Cerebellar cortex (tissue), 1 donor: Measurements from ENCODE around the gene FEV.

Experiments
- DNase-seq: peaks from one replicate; pipeline ENCODE4 v3.0.0-alpha.2; 2015; ENCODE audit warnings: low spot score

The FEV gene

GRCh38 chr2:218985021-218985324, at the start of gene FEV:
Gene FEV, minus strand, starts transcription at chr2:218985184. Its CDS starts 109 bp downstream, at chr2:218985075.
- DNase-seq = no peak

- no peak for DNase-seq
These were observed 47.2 kb upstream of the FEV start for GRCh38 chr2:219032051-219032745.

GRCh38 chr2:219031005-219031738, 46.2 kb upstream of the FEV start:
- no peak for DNase-seq

GRCh38 chr2:219030177-219030940, 45.4 kb upstream of the FEV start:
- DNase-seq = no peak

- peak; percentile 81 for DNase-seq
These were observed 44.8 kb upstream of the FEV start for GRCh38 chr2:219029829-219030165.

GRCh38 chr2:219028996-219029828, 44.2 kb upstream of the FEV start:
- DNase-seq = no peak

GRCh38 chr2:219028141-219028540, 43.2 kb upstream of the FEV start:
- DNase-seq = no peak

GRCh38 chr2:219027511-219028055, 42.6 kb upstream of the FEV start:
- DNase-seq = no peak

- DNase-seq = no peak
These were observed 42.0 kb upstream of the FEV start for GRCh38 chr2:219026946-219027345.

- DNase-seq = no peak
These were observed 40.9 kb upstream of the FEV start for GRCh38 chr2:219025637-219026585.

- DNase-seq = no peak
These were observed 39.1 kb upstream of the FEV start for GRCh38 chr2:219024059-219024458.

- no peak for DNase-seq
These were observed 38.1 kb upstream of the FEV start for GRCh38 chr2:219023045-219023605.

GRCh38 chr2:219022616-219023015, 37.6 kb upstream of the FEV start:
- DNase-seq = no peak

GRCh38 chr2:219022041-219022440, 37.1 kb upstream of the FEV start:
- no peak for DNase-seq

- DNase-seq = no peak
These were observed 36.6 kb upstream of the FEV start for GRCh38 chr2:219021591-219021990.

- no peak for DNase-seq
These were observed 35.8 kb upstream of the FEV start for GRCh38 chr2:219020604-219021365.

- no peak for DNase-seq
These were observed 34.5 kb upstream of the FEV start for GRCh38 chr2:219019436-219019835.

GRCh38 chr2:219018726-219019125, 33.7 kb upstream of the FEV start:
- no peak for DNase-seq

GRCh38 chr2:219018286-219018685, 33.3 kb upstream of the FEV start:
- DNase-seq = no peak
